GM18507 (cell line): ENCODE measurements around the gene TMEM131.
"Not testable (repeated sequence)": the region's sequence is repeated elsewhere in the genome, so short reads cannot be mapped to it uniquely, and the experiment has no call there.

Source experiments
- DNase-seq: peaks from one replicate; pipeline ENCODE4 v3.0.0; 2011; ENCODE audit warnings: low read depth; ENCODE audit not compliant: insufficient read length; ENCODE audit errors: extremely low spot score
- FAIRE-seq: peaks from 2 replicates; lab custom pipeline; 2011; peaks lifted over from hg19 to GRCh38; lab: Jason Lieb, UNC

TMEM131 gene

GRCh38 chr2:97995734-97996624 lies at the start of gene TMEM131:
TMEM131 (minus strand) TSS chr2:97995948; CDS start chr2:97995662, 286 bp downstream.
- peak; percentile 89 for FAIRE-seq
- peak; percentile 92 for DNase-seq

- DNase-seq, FAIRE-seq: not testable (repeated sequence)
These were observed 49.0 kb upstream of the TMEM131 start for GRCh38 chr2:98044730-98045129.

- no peak for DNase-seq
- no peak for FAIRE-seq
These were observed 47.4 kb upstream of the TMEM131 start for GRCh38 chr2:98043101-98043500.

GRCh38 chr2:98040331-98040939 lies 44.7 kb upstream of the TMEM131 start:
- DNase-seq: no peak
- no peak for FAIRE-seq

- DNase-seq: no peak
- peak; percentile 36 for FAIRE-seq
These were observed 43.5 kb upstream of the TMEM131 start for GRCh38 chr2:98039085-98039756.

GRCh38 chr2:98037666-98038336 lies 42.1 kb upstream of the TMEM131 start:
- DNase-seq: no peak
- no peak for FAIRE-seq

GRCh38 chr2:98037206-98037605 lies 41.5 kb upstream of the TMEM131 start:
- FAIRE-seq: no peak

GRCh38 chr2:98036349-98037000 lies 40.7 kb upstream of the TMEM131 start:
- no peak for DNase-seq
- FAIRE-seq: no peak

More at GRCh38 chr2:98037206-98037605, 41.5 kb upstream of the TMEM131 start:
- no peak for DNase-seq

- FAIRE-seq (no peak), DNase-seq (no peak)
These were observed 39.0 kb upstream of the TMEM131 start for GRCh38 chr2:98034745-98035144.

GRCh38 chr2:98032086-98032485 lies 36.3 kb upstream of the TMEM131 start:
- FAIRE-seq (no peak), DNase-seq (no peak)

GRCh38 chr2:98029718-98030222 lies 34.0 kb upstream of the TMEM131 start:
- DNase-seq: no peak
- no peak for FAIRE-seq

- DNase-seq (no peak), FAIRE-seq (no peak)
These were observed 33.4 kb upstream of the TMEM131 start for GRCh38 chr2:98028931-98029717.

- DNase-seq (no peak), FAIRE-seq (no peak)
These were observed 32.4 kb upstream of the TMEM131 start for GRCh38 chr2:98028101-98028561.

- DNase-seq: no peak
- peak; percentile 61 for FAIRE-seq
These were observed 31.8 kb upstream of the TMEM131 start for GRCh38 chr2:98027538-98027937.

GRCh38 chr2:98026927-98027522 lies 31.3 kb upstream of the TMEM131 start:
- FAIRE-seq: peak; percentile 94
- DNase-seq: peak; percentile 37

GRCh38 chr2:98026292-98026691 lies 30.5 kb upstream of the TMEM131 start:
- DNase-seq (no peak), FAIRE-seq (no peak)

GRCh38 chr2:98025481-98026037 lies 29.8 kb upstream of the TMEM131 start:
- FAIRE-seq (no peak), DNase-seq (no peak)
